Endometrial microvascular endothelial cells (primary cell): ENCODE results near the gene TMEM167A. TPM values are rescaled to one million over a fixed set of nuclear protein-coding genes. Genes with fewer than 3 reads are reported as not detected.
"Not testable (repeated sequence)": the region's sequence is repeated elsewhere in the genome, so short reads cannot be mapped to it uniquely, and the experiment has no call there.

ENCODE experiments used
- in situ Hi-C: cut with HindIII; loops from 2 replicates; pipeline ENCODE4 v1.10.0; 2017; ENCODE audit warnings: low sequenced_read_pairs, low pct_unique_long_range_greater_than_20kb; ENCODE audit errors: inconsistent ontology term
- total RNA-seq: library from RNA; depleted of rRNA; stranded (reverse); fragments of >200 nt; gene quantifications from one replicate; pipeline ENCODE4 v1.2.3, GENCODE V29; 2015; ENCODE audit errors: inconsistent ontology term

TMEM167A gene
- total RNA-seq, 1 donor from 2014 or later: 29.5 TPM

DNA sequence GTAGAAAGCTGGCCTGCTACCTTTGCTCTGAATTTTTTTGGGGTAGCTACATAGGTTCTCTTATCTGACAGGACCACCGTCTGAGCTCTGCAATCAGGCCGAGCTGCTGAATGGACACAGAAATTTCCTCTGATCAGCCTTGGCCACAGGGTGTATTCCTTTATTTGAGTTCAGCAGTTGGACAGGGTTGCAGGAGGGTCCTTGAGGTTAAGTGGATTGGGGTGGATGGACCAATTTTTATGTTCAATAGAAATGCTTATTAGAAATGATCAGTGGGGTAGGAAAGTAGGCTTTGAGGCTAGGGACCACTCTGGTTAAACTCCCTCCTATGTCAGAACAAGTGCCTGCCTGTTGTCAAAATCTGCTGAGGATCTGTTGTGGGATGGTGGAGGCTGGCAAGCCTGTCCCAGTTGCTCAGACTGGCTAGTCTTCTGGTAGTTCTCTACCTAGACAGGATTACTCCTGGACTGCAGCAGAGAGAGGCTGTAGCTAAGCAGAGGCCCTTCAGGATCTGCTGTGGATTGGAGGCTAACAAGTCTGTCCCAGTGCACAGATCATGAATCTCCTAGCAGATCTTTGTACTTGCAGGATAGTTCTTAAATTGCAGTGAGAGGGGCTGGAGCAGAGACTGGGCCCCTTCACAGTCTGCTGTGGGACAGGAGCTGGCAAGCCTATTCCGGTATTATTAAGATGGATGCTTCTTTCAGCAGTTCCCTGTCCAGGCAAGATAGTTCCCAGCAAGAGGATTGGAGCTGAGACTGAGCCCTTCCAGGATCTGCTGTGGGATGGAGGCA is 18.2 kb upstream of the TMEM167A start:
- in situ Hi-C loops: no loop called here

DNA sequence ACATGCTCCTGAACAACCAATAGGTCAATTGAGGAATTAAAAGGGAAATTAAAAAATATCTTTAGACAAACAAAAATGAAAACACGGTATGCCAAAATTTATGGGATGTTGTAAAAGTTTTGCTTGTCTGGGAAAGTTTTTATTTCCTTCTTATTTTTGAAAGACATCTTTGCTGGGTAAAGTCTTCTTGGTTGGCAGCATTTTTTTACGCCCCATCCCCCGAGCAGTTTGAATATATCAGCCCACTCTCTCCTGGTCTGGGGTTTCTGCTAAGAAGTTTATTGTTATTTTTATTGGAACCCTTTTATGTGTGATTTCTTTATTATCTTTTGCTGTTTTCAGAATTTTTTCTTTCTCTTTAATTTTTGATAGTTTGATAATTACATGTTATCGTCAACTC is 16.5 kb upstream of the TMEM167A start:
- in situ Hi-C loops: no loop called here

DNA sequence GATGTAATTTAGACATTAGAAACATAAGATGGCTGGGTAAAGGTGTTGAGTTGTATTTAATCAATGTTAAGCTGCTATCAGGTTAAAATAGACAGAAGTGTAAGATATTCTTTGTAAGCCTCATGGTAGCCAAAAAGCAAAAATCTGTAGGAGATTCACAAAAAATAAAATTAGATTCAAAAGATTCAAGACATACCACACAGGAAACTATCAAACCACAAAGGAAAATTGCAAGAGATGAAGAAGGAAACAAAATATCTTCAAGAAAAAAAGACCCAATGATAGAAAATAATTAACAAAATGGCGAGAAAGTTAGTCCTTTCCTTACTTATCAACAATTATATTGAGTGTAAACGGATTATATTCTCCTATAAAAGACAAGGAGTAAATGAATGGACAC is 15.4 kb upstream of the TMEM167A start:
- in situ Hi-C loops: no loop called here

- in situ Hi-C loops: no loop called here
Observed at GRCh38 chr5:83090169-83090568, 13.0 kb upstream of the TMEM167A start.

GRCh38 chr5:83085106-83085505 is 7.9 kb upstream of the TMEM167A start:
- in situ Hi-C loops: no loop called here

DNA sequence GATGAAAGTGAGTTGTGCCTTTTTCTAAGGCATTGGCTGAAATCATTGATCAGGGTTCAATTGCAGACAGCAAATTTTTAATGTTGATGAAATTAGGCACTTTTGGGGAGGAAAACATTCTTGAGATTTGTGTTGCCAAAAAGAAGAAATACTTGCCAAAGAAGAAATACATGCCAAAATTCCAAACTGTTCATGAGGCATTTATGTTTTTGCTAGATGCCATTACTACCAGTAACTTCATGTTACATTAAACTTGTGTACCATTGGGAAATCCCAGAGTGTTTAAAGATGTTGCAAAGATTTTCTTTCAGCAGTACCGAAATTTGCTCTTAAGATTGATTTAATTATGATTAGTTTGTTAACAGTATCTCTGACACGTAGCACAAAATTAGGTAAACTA is 7.1 kb upstream of the TMEM167A start:
- in situ Hi-C loops: no loop called here

GRCh38 chr5:83082750-83083149 is 5.6 kb upstream of the TMEM167A start:
- in situ Hi-C loops: no loop called here

- in situ Hi-C loops: no loop called here
Observed at GRCh38 chr5:83077662-83078261, 568 bp upstream of the TMEM167A start.

DNA sequence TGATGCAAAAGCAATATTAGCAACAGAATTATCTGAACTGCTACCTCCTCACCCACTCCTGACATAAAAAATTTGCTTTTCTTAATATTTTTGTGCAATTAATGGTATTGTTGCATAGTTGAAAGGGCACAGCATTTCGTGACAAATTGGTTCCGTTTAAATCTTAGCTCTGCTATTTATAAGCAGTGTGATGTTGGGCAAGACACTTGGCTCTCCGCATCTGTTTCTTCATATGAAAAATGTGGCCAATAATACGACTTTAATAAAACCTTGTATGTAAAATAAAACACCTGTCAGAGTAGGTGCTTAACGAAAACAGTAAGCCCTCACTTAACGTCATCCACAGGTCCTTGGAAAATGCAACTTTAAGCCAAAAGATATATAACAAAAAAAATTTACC is 4.2 kb downstream of the TMEM167A start:
- in situ Hi-C loops: no loop called here

DNA sequence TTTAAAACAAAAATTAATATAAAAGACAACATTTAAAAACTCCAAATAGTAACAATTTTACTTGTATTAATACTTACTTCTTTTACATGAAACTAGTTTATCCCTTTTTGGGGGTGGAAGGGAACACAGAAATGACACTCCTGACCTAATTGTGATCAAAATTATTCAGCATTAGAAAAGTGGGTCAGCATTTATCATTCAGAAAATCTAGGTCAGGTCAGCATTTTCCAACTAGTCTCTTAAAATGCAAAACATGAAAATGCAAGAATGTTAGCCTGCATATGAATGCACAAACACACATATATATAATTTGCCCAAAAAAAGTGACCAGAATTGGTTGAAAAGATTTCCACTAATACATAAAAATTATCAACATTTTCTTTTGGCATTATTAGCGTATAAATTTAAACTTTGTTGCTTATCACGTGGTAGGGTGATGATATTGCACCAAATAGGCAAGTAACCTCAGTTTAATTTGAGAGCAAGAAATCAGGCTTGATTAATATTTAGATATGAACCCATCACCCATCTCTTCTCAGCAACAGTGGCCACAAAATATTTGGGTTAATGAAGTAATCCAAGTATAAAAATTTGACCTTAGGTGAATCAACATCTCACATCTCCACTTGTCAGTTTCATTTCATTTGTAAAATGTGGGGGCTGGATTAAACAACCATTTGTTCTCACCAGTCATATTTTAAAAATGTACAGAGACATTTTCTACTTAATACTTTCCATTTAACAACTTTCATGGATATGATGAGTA is 5.7 kb downstream of the TMEM167A start:
- in situ Hi-C loops: no loop called here

- in situ Hi-C loops: no loop called here
Observed at GRCh38 chr5:83069096-83069799, 7.9 kb downstream of the TMEM167A start.

GRCh38 chr5:83067377-83067776 is 9.8 kb downstream of the TMEM167A start:
- in situ Hi-C loops: not testable (repeated sequence)

GRCh38 chr5:83066548-83067110 is 10.6 kb downstream of the TMEM167A start:
- in situ Hi-C loops: no loop called here

DNA sequence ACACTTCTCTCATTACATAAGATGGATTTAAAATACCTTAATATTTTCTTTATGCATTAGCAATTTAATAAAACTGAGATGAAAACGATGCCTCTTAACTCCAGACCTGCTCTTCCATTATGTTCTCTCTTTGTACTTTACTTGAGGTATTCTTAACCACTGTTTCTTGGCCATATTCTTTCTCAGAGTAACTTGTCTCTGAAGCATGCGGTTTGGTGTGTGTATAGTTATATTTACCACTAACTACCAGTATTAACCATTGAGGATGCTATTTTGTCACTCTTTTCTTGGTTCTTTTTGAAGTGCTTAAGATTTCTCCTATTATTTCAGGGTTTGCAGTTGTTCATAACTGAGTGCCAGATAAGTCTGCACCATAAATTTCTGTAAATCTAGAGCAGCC is 17.9 kb downstream of the TMEM167A start:
- in situ Hi-C loops: no loop called here

DNA sequence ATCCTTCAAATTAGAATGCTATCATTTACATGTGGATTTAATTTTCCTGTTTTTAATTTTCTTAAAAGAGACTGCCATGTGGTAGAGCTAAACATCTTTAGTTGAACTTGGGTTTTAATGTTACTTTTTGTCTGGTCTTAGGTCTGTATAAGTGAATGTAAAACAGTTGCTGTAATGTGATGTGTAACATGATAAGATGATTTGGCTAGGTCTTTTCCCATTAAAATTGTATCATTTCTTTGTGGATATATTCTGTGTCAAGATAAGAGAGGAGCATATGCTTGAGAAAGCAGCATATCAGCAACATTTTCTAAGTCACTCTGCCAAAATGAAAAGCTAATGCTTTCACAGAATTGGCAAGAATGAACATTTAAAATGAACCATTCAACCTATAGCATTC is 18.5 kb downstream of the TMEM167A start:
- in situ Hi-C loops: no loop called here

DNA sequence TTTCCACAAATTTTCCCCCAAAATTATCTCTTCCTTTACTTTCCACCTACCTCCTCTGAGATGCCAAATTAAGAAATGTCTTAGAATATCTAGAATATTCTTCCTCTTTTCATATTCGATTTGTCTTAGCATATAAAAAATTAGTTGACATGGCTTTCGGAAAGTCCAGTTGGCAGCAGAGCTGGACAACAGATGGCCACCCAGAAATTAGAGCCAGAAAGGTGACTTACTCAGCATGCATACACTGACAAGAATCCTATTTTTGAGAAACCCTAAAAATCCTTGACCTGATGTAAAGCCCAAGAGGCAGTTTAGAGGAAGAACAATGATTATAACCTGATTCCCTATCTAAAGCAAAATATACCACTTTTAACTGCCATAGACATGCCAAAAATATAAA is 22.0 kb downstream of the TMEM167A start:
- in situ Hi-C loops: no loop called here

GRCh38 chr5:83050723-83051340 is 26.4 kb downstream of the TMEM167A start:
- in situ Hi-C loops: no loop called here

DNA sequence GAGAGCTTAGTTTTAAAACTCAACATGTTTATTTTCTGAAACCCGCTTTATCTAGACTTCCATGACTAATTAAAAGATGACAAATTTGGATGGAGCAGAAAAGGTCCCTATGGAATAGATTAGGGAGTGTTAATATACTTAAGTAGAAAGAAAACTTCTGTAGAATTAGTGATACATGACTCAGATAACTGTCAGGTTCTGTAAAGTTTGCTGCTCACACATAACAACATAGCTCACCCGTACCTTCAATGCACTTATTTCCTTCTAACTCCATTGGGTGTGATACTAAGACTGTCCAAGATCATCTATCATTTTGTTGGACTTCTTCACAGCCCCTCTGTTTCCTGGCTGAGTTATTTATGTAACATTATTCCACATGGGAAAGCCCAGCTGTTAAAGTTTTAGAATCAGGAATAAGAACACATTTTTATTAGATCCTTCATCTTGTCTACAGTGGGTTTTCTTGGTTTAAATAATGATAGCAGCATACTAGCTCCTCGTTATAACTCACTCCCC is 27.8 kb downstream of the TMEM167A start:
- in situ Hi-C loops: no loop called here
